Thymus (tissue), 11 donors: ENCODE measurements around the gene C2orf76. TPM values are rescaled to one million over a fixed set of nuclear protein-coding genes. Genes with fewer than 3 reads are reported as not detected.
"Not testable (repeated sequence)": the region's sequence is repeated elsewhere in the genome, so short reads cannot be mapped to it uniquely, and the experiment has no call there.

ENCODE experiments used
- DNase-seq, 9 donors: peaks; one replicate each; pipeline ENCODE4 v3.0.0-alpha.2; 2013; ENCODE audit warnings: low spot score in 9 of 9, low read depth in 6 of 9, missing footprints in 1 of 9
- H3K27ac ChIP-seq, 2 donors: one replicate each; pipeline ENCODE4 v1.5.1; 2013; ENCODE audit warnings: control low read depth in 1 of 2, low read depth in 1 of 2, low read length in 1 of 2, mild to moderate bottlenecking in 1 of 2, moderate library complexity in 1 of 2
- H3K27me3 ChIP-seq, 2 donors: one replicate each; pipeline ENCODE4 v1.5.1; 2013; ENCODE audit warnings: low read length in 1 of 2; ENCODE audit not compliant: control insufficient read depth in 2 of 2, insufficient read depth in 1 of 2
- H3K36me3 ChIP-seq, 2 donors: one replicate each; pipeline ENCODE4 v1.5.1; 2013; ENCODE audit warnings: low read length in 1 of 2, mild to moderate bottlenecking in 1 of 2, moderate library complexity in 1 of 2; ENCODE audit not compliant: control insufficient read depth in 2 of 2, insufficient read depth in 2 of 2
- H3K4me1 ChIP-seq, 2 donors: one replicate each; pipeline ENCODE4 v1.5.1; 2013; ENCODE audit warnings: low read length in 2 of 2; ENCODE audit not compliant: control insufficient read depth in 2 of 2, insufficient read depth in 2 of 2
- H3K4me3 ChIP-seq, 2 donors: one replicate each; pipeline ENCODE4 v1.5.1; 2013; ENCODE audit warnings: low read length in 2 of 2, control low read depth in 1 of 2, mild to moderate bottlenecking in 1 of 2
- H3K9me3 ChIP-seq, 2 donors: one replicate each; pipeline ENCODE4 v1.5.1; 2013; ENCODE audit warnings: low read length in 1 of 2, mild to moderate bottlenecking in 1 of 2; ENCODE audit not compliant: control insufficient read depth in 2 of 2, insufficient read depth in 1 of 2
- WGBS: extraction: QIAGEN DNeasy Blood & Tissue Kit; methylation state at CpG from one replicate; pipeline ENCODE4 v1.1.7; 2013; 5-methylcytosine and 5-hydroxymethylcytosine counted together
- polyA plus RNA-seq: library from polyadenylated mRNA; stranded (reverse); fragments of 200-250 nt; gene quantifications from one replicate; pipeline ENCODE4 v1.2.3, GENCODE V29; 2013
- total RNA-seq: library from RNA; stranded (reverse); fragments of 120-200 nt; gene quantifications from one replicate; pipeline ENCODE4 v1.2.4, GENCODE V29; 2013
- donor health status: healthy.

The C2orf76 gene
- total and polyA plus RNA-seq, 2 donors: 14.7 to 25.6 TPM

DNA sequence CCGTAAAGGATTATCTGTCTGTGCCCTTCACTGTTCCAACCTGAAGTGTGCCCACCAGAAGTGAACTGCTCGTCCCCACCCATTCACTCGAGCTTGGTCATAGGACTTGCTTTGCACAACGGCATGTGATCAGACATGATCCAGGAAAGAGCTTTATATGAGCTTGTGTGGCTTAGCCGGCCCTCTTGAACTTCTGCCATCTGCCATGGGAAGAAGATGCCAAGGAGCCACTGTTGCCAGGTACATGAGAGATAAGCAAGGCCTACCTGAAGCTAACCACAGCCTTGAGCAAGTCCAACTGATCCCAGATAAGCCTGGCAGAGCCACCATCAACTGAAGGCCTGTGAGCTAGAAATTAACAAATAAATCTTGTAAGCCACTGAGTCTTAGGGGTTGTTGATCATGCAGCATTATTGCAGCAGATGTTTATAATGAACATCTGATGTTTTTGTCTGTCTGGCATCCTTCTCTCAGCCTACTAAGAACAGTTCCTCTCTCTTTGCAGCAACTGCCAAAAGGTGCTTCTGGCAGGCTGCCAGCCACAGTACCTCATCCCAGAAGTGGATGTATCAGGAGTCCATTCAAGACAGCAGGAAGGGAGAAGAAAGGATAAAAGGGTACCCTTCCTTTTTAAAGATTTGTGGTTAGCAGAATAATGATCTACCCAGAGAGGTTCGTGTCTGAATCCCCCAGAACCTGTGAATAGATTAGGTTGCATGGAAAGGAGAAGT, 16.9 kb upstream of the C2orf76 start:
- DNase-seq: no peak
- Histone ChIP-seq H3K27ac (no peak overlapping the region), H3K27me3 (no peaks in the 10 kb centered on the region), H3K36me3 (no peaks in the 10 kb centered on the region), H3K4me1 (no peaks in the 10 kb centered on the region), H3K4me3 (no peak overlapping the region), H3K9me3 (no peaks in the 10 kb centered on the region)
- 85% methylated on average over 6 of the region's 6 CpGs for WGBS

GRCh38 chr2:119378566-119378965, 11.9 kb upstream of the C2orf76 start:
- peaks cover 0 to 1% of the 10 kb centered on the region in 2 donors for H3K9me3 ChIP-seq
- no peak overlapping the region for H3K27ac ChIP-seq
- 95% methylated on average over 6 of the region's 6 CpGs for WGBS
- H3K36me3 ChIP-seq: peaks cover 2 to 3% of the 10 kb centered on the region in 2 donors
- no peaks in the 10 kb centered on the region for H3K4me1 ChIP-seq
- DNase-seq: no peak
- no peak overlapping the region for H3K4me3 ChIP-seq
- no peaks in the 10 kb centered on the region for H3K27me3 ChIP-seq

- Histone ChIP-seq H3K27ac (no peak overlapping the region), H3K36me3 (peaks cover 7 to 9% of the 10 kb centered on the region in 2 donors), H3K4me3 (no peak overlapping the region), H3K27me3 (no peaks in the 10 kb centered on the region), H3K4me1 (no peaks in the 10 kb centered on the region), H3K9me3 (peaks cover 0 to 7% of the 10 kb centered on the region in 2 donors)
- 93% methylated on average over 5 of the region's 5 CpGs for WGBS
- no peak for DNase-seq
These were observed 11.3 kb upstream of the C2orf76 start for GRCh38 chr2:119377993-119378345.

DNA sequence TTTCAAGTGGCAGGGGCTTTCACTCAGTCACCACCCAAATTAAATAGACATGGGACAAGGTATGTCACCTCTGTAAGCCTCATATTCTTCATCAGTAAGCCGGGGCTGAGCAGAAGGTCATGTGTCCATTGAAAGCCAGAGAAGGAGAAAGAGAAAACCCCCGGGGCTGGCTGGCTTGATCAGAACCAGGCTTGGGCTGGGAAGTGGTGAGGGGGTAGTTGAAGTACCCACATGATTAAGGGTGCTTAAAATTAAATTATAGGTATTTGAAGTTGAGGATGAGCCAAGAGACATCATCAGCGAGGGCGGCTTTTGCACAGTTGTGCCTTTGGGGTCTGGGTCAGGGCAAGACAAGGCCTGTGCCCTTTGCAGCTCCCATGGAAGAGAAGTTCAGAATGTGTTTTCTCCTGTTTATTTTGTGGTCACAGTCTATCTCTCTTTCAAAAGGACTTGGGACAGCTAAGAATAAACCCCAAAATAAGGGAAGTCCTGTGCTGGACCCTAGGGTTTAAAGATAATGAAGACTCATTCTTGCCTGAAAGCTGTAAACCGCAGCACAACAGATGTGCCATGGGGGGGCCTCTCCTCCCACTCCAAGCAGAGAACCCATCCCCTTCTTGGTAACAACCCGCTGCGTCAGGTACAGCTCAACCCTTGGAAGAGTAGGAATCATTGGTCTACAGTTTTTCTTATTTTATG, 10.8 kb upstream of the C2orf76 start:
- Histone ChIP-seq H3K27ac (no peak overlapping the region), H3K36me3 (peaks cover 13 to 14% of the 10 kb centered on the region in 2 donors), H3K4me1 (no peaks in the 10 kb centered on the region), H3K4me3 (no peak overlapping the region), H3K27me3 (no peaks in the 10 kb centered on the region), H3K9me3 (peaks cover 0 to 11% of the 10 kb centered on the region in 2 donors)
- no peak for DNase-seq
- 95% methylated on average over 7 of the region's 7 CpGs for WGBS

- H3K36me3 ChIP-seq: peaks cover 19 to 21% of the 10 kb centered on the region in 2 donors
- H3K27ac ChIP-seq: no peak overlapping the region
- H3K9me3 ChIP-seq: peaks cover 0 to 11% of the 10 kb centered on the region in 2 donors
- DNase-seq: no peak
- no peaks in the 10 kb centered on the region for H3K4me1 ChIP-seq
- 99% methylated on average over 5 of the region's 5 CpGs for WGBS
- no peak overlapping the region for H3K4me3 ChIP-seq
- no peaks in the 10 kb centered on the region for H3K27me3 ChIP-seq
These were observed 10.2 kb upstream of the C2orf76 start for GRCh38 chr2:119376810-119377209.

DNA sequence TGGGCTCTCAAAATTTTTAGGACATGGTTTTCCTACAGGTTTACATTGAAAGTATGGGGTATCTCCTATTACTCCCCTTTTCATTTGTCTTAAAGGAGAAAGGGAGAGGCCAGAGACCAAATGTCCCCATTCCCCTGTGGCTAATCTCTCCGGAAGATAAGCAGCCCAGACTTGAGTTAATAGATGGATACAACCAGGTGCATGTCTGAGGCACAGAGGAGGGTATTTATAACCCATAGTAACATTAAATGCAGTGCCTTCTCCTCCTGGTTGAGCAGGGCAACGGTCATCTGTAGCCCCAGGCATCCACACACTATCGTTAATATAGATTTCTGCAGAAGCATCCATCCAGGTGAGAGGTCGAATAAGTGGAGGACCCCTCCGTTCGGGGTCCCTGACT, 9.8 kb upstream of the C2orf76 start:
- not testable (repeated sequence) for DNase-seq, H3K27me3 ChIP-seq, H3K4me3 ChIP-seq, H3K4me1 ChIP-seq, H3K27ac ChIP-seq
- WGBS: 97% methylated on average over 6 of the region's 6 CpGs
- peaks cover 0 to 11% of the 10 kb centered on the region in 2 donors for H3K9me3 ChIP-seq
- H3K36me3 ChIP-seq: peaks cover 23 to 25% of the 10 kb centered on the region in 2 donors

- H3K27me3 ChIP-seq, H3K4me3 ChIP-seq, H3K4me1 ChIP-seq, H3K27ac ChIP-seq, DNase-seq: not testable (repeated sequence)
- peaks cover 0 to 11% of the 10 kb centered on the region in 2 donors for H3K9me3 ChIP-seq
- H3K36me3 ChIP-seq: peaks cover 37 to 42% of the 10 kb centered on the region in 2 donors
- WGBS: 97% methylated on average over 5 of the region's 5 CpGs
These were observed 7.5 kb upstream of the C2orf76 start for GRCh38 chr2:119373907-119374745.

- Histone ChIP-seq H3K4me3 (no peak overlapping the region), H3K4me1 (peaks cover 3% of the 10 kb centered on the region in 2 donors), H3K36me3 (peaks cover 43% of the 10 kb centered on the region in 2 donors), H3K27me3 (no peaks in the 10 kb centered on the region), H3K27ac (no peak overlapping the region), H3K9me3 (peaks cover 0 to 11% of the 10 kb centered on the region in 2 donors)
- no peak for DNase-seq
- 76% methylated on average over 7 of the region's 7 CpGs for WGBS
These were observed 6.3 kb upstream of the C2orf76 start for GRCh38 chr2:119372778-119373568.
